KMS-11 (cell line): ENCODE results near the gene GPR52.
"Not testable (repeated sequence)": the region's sequence is repeated elsewhere in the genome, so short reads cannot be mapped to it uniquely, and the experiment has no call there.

ENCODE experiments used
- H2AFZ ChIP-seq: fragments of 200-600 bp; sonication (generic); 2 replicates; pipeline ENCODE4 v1.6.1; 2016; ENCODE audit warnings: antibody characterized with exemption, mixed run types, low read depth
- H3K27ac ChIP-seq: fragments of 200-600 bp; sonication (generic); 2 replicates; pipeline ENCODE4 v1.6.1; 2016; ENCODE audit warnings: mild to moderate bottlenecking, mixed run types
- H3K27me3 ChIP-seq: fragments of 200-600 bp; sonication (generic); 2 replicates; pipeline ENCODE4 v1.6.1; 2017; ENCODE audit warnings: mild to moderate bottlenecking, low read depth, mixed run types, moderate library complexity; ENCODE audit not compliant: insufficient read depth
- H3K36me3 ChIP-seq: fragments of 200-600 bp; sonication (generic); 2 replicates; pipeline ENCODE4 v1.6.1; 2017; ENCODE audit warnings: mild to moderate bottlenecking, mixed run types; ENCODE audit not compliant: insufficient read depth
- H3K4me1 ChIP-seq: fragments of 200-600 bp; sonication (generic); 2 replicates; pipeline ENCODE4 v1.6.1; 2016; ENCODE audit warnings: mild to moderate bottlenecking, low read depth, mixed run types; ENCODE audit not compliant: poor library complexity, severe bottlenecking
- H3K4me2 ChIP-seq: fragments of 200-600 bp; sonication (generic); 2 replicates; pipeline ENCODE4 v1.7.0; 2016; ENCODE audit warnings: mild to moderate bottlenecking, mixed run types
- H3K4me3 ChIP-seq: fragments of 200-600 bp; sonication (generic); IDR thresholded peaks from 2 replicates; pipeline ENCODE4 v1.6.1; 2017; ENCODE audit warnings: low read depth, low read length, mixed read lengths; ENCODE audit not compliant: insufficient read depth
- H3K79me2 ChIP-seq: fragments of 200-600 bp; sonication (generic); 2 replicates; pipeline ENCODE4 v1.6.1; 2016; ENCODE audit warnings: low read depth, mixed run types; ENCODE audit not compliant: insufficient read depth
- H3K9ac ChIP-seq: fragments of 200-600 bp; sonication (generic); 2 replicates; pipeline ENCODE4 v1.6.1; 2016; ENCODE audit warnings: mild to moderate bottlenecking, mixed run types
- H4K20me1 ChIP-seq: fragments of 200-600 bp; sonication (generic); 2 replicates; pipeline ENCODE4 v1.6.1; 2016; ENCODE audit warnings: mild to moderate bottlenecking, mixed run types; ENCODE audit not compliant: insufficient read depth
- CTCF ChIP-seq: fragments of 200-600 bp; sonication (generic); conservative IDR thresholded peaks from 2 replicates; pipeline ENCODE4 v1.6.1; 2017; ENCODE audit warnings: low read depth, mild to moderate bottlenecking, antibody characterized with exemption, low read length, moderate library complexity, mixed read lengths

Gene GPR52

DNA sequence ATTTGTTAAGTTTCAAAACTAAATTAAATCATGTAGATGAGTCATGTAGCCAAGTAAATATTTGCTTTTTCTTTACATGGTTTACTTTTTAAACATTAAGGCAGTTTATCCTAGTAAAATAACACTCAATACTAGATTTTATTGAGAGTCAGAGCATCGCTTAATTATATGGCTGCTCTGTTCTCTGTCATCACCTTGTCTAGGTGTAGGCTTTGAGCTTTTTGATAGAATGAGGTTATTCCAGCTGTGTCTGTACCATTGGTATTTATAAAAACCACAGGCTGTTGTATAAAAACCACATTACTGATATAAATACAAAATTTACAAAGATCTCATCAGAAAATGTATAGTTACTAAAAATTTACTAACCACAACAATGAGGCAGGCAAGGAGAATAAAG lies 42.5 kb upstream of the GPR52 start:
- Histone ChIP-seq H3K36me3 (no peaks in the 10 kb centered on the region), H4K20me1 (no peaks in the 10 kb centered on the region), H3K4me3 (no peak overlapping the region), H2AFZ (no peak overlapping the region), H3K4me2 (no peak overlapping the region), H3K79me2 (no peaks in the 10 kb centered on the region), H3K27ac (no peak overlapping the region), H3K27me3 (no peaks in the 10 kb centered on the region), H3K9ac (no peak overlapping the region), H3K4me1 (no peaks in the 10 kb centered on the region)
- TF ChIP-seq CTCF, result no peak

DNA sequence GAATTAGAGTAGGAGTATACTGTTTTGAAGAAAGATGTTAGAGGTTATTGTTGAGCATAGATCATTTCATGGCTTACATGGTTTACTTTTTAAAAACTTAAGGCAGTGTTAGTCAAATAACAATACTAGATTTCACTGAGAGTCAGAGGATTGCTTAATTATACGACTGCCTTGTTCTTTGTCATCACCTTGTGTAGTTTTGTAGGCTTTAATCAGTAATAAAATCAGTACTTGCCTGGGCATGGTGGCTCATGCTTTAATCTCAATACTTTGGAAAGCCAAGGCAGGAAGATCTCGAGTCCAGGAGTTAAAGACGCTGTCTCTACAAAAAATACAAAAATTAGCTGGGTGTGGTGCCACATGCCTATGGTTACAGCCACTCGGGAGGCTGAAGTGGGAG lies 41.3 kb upstream of the GPR52 start:
- no peaks in the 10 kb centered on the region for H3K4me1 ChIP-seq
- no peak overlapping the region for H3K4me2 ChIP-seq
- H3K9ac ChIP-seq, result no peak overlapping the region
- no peak for TF ChIP-seq CTCF
- H3K79me2 ChIP-seq, result no peaks in the 10 kb centered on the region
- H3K36me3 ChIP-seq, result no peaks in the 10 kb centered on the region
- no peak overlapping the region for H3K4me3 ChIP-seq
- H3K27me3 ChIP-seq, result no peaks in the 10 kb centered on the region
- H3K27ac ChIP-seq, result no peak overlapping the region
- no peaks in the 10 kb centered on the region for H4K20me1 ChIP-seq
- no peak overlapping the region for H2AFZ ChIP-seq

GRCh38 chr1:174407665-174408064 lies 40.1 kb upstream of the GPR52 start:
- no peaks in the 10 kb centered on the region for H3K36me3 ChIP-seq

DNA sequence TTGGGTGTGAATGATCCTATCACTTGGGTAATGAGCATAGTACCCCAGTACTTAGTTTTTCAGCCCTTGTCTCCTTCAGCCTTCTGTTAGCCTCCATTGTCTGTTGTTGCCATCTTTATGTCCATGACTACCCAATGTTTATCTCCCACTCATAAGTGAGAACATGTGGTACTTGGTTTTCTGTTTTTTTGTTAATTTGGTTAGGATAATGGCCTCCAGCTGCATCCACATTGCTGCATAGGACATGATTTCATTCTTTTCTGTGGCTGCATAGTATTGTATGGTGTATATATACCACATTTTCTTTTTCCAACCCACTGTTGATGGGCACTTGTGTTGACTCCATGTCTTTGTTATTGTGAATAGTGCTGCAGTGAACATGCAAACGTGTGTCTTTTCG lies 39.6 kb upstream of the GPR52 start:
- H3K27me3 ChIP-seq, result no peaks in the 10 kb centered on the region
- H3K4me1 ChIP-seq, result no peaks in the 10 kb centered on the region
- no peaks in the 10 kb centered on the region for H3K36me3 ChIP-seq
- H4K20me1 ChIP-seq, result no peaks in the 10 kb centered on the region
- H3K4me3 ChIP-seq, result no peak overlapping the region
- TF ChIP-seq CTCF, result no peak
- no peak overlapping the region for H2AFZ ChIP-seq
- no peak overlapping the region for H3K9ac ChIP-seq
- H3K27ac ChIP-seq, result no peak overlapping the region
- no peak overlapping the region for H3K4me2 ChIP-seq
- H3K79me2 ChIP-seq, result no peaks in the 10 kb centered on the region

More at GRCh38 chr1:174407665-174408064, 40.1 kb upstream of the GPR52 start:
- no peaks in the 10 kb centered on the region for H4K20me1 ChIP-seq
- no peak overlapping the region for H3K27ac ChIP-seq
- H3K27me3 ChIP-seq, result no peaks in the 10 kb centered on the region
- no peak overlapping the region for H2AFZ ChIP-seq
- TF ChIP-seq CTCF, result no peak
- H3K4me3 ChIP-seq, result no peak overlapping the region
- no peak overlapping the region for H3K9ac ChIP-seq
- no peak overlapping the region for H3K4me2 ChIP-seq
- H3K4me1 ChIP-seq, result no peaks in the 10 kb centered on the region
- no peaks in the 10 kb centered on the region for H3K79me2 ChIP-seq

DNA sequence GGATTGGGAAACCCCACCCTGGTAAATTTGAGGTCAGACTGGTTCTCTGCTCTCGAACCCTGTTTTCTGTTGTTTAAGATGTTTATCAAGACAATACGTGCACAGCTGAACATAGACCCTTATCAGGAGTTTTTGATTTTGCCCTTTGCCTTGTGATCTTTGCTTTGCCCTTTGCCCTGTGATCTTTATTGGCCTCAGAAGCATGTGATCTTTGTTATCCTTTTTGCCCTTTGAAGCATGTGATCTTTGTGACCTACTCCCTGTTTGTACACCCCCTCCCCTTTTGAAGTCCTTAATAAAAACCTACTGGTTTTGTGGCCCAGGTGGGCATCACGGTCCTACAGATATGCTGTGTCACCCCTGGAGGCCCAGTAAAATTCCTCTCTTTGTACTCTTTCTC lies 38.0 kb upstream of the GPR52 start:
- H3K9ac ChIP-seq, H4K20me1 ChIP-seq, H3K27me3 ChIP-seq, H3K4me1 ChIP-seq, H3K79me2 ChIP-seq, H3K36me3 ChIP-seq, H2AFZ ChIP-seq, H3K4me3 ChIP-seq, H3K4me2 ChIP-seq, H3K27ac ChIP-seq: not testable (repeated sequence)
